Globus pallidus (tissue), 1 donor: ENCODE data around the gene PLA2G6.

Source experiments
- DNase-seq: peaks from one replicate; pipeline ENCODE4 v3.0.0-alpha.2; 2015; ENCODE audit warnings: low spot score

PLA2G6 gene

GRCh38 chr22:38109371-38110001, 72.1 kb downstream of the PLA2G6 start:
- no peak for DNase-seq

GRCh38 chr22:38108561-38109319, 72.9 kb downstream of the PLA2G6 start:
- no peak for DNase-seq

GRCh38 chr22:38107692-38108515, 73.7 kb downstream of the PLA2G6 start:
- DNase-seq: no peak

- DNase-seq: no peak
These were observed 74.6 kb downstream of the PLA2G6 start for GRCh38 chr22:38106814-38107578.

GRCh38 chr22:38104084-38104483, 77.5 kb downstream of the PLA2G6 start:
- DNase-seq: no peak

GRCh38 chr22:38103641-38104040, 78.0 kb downstream of the PLA2G6 start:
- DNase-seq: no peak

- no peak for DNase-seq
These were observed 83.0 kb downstream of the PLA2G6 start for GRCh38 chr22:38098410-38099249.

- no peak for DNase-seq
These were observed 83.8 kb downstream of the PLA2G6 start for GRCh38 chr22:38097557-38098409.

- DNase-seq: no peak
These were observed 84.6 kb downstream of the PLA2G6 start for GRCh38 chr22:38097058-38097457.

GRCh38 chr22:38089474-38089851, 92.2 kb downstream of the PLA2G6 start:
- no peak for DNase-seq

GRCh38 chr22:38088629-38089473, 92.8 kb downstream of the PLA2G6 start:
- DNase-seq: no peak

GRCh38 chr22:38087855-38088254, 93.8 kb downstream of the PLA2G6 start:
- DNase-seq: no peak

GRCh38 chr22:38086942-38087341, 94.7 kb downstream of the PLA2G6 start:
- DNase-seq: no peak

- no peak for DNase-seq
These were observed 95.4 kb downstream of the PLA2G6 start for GRCh38 chr22:38086001-38086845.

GRCh38 chr22:38085501-38085900, 96.1 kb downstream of the PLA2G6 start:
- no peak for DNase-seq

- DNase-seq: no peak
These were observed 96.6 kb downstream of the PLA2G6 start for GRCh38 chr22:38085056-38085455.

GRCh38 chr22:38083931-38084631, 97.5 kb downstream of the PLA2G6 start, which contains the start of gene SLC16A8:
TSS of gene SLC16A8 (minus strand) at chr22:38084184. CDS start at chr22:38082873, 1,311 bp downstream.
- DNase-seq: no peak
